KOPT-K1 (cell line): ENCODE measurements around the gene BNIP5.

Experiments used
- H3K27ac ChIP-seq: fragments of 200-600 bp; sonication (generic); 2 replicates; pipeline ENCODE4 v1.5.1; 2016; ENCODE audit warnings: antibody characterized with exemption, mild to moderate bottlenecking, low read depth, low read length; ENCODE audit not compliant: poor library complexity, severe bottlenecking
- H3K36me3 ChIP-seq: fragments of 200-600 bp; sonication (generic); 2 replicates; pipeline ENCODE4 v1.5.1; 2017; ENCODE audit warnings: antibody characterized with exemption, mild to moderate bottlenecking, low read length, moderate library complexity; ENCODE audit not compliant: insufficient read depth
- H3K9me3 ChIP-seq: fragments of 200-600 bp; sonication (generic); 2 replicates; pipeline ENCODE4 v1.5.1; 2017; ENCODE audit warnings: antibody characterized with exemption, low read length, mild to moderate bottlenecking; ENCODE audit not compliant: insufficient read depth, poor library complexity, severe bottlenecking

Gene BNIP5

DNA sequence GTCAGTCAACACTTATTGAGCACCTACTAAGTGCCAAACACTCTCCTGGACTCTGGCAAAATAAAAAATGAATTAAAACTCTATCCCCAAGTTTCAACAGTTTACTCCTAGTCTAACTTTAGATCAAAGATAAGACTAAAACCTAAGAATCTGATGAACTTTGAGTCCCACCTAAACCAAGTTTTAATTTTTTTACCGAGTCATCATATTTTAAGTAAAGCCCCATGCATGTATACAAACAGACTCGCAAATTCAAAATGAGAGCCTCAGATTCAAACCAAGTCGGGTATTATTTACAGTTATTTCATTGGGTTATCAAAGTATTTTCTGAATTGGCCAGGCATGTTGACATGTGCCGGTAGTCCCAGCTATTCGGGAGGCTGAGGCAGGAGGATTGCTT lies 28.2 kb downstream of the BNIP5 start:
- Histone ChIP-seq H3K36me3 (no peaks in the 10 kb centered on the region), H3K27ac (no peak overlapping the region), H3K9me3 (no peaks in the 10 kb centered on the region)

GRCh38 chr6:36306375-36306774 lies 30.3 kb downstream of the BNIP5 start:
- Histone ChIP-seq H3K36me3 (no peaks in the 10 kb centered on the region), H3K27ac (no peak overlapping the region), H3K9me3 (no peaks in the 10 kb centered on the region)

DNA sequence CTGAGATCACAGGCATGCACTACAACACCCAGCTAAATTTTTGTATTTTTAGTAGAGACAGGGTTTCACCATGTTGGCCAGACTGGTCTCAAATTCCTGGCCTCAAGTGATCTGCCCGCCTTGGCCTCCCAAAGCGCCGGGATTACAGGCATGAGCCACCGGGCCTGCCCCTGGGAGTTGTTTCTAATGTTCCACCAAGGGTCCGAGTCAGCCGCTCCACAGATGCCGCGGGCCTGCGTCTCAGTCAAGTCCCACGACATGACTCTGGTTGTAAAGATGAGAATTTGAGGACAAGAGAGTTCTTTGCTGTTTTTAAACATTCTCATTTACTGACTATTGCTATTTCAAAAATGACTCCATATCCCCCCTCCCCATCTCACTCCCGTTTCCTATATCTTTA lies 30.8 kb downstream of the BNIP5 start:
- no peaks in the 10 kb centered on the region for H3K9me3 ChIP-seq

GRCh38 chr6:36302227-36302976 lies 34.3 kb downstream of the BNIP5 start:
- Histone ChIP-seq H3K36me3 (no peaks in the 10 kb centered on the region), H3K27ac (no peak overlapping the region), H3K9me3 (no peaks in the 10 kb centered on the region)

More for the DNA sequence above, 30.8 kb downstream of the BNIP5 start:
- Histone ChIP-seq H3K36me3 (no peaks in the 10 kb centered on the region), H3K27ac (no peak overlapping the region)

DNA sequence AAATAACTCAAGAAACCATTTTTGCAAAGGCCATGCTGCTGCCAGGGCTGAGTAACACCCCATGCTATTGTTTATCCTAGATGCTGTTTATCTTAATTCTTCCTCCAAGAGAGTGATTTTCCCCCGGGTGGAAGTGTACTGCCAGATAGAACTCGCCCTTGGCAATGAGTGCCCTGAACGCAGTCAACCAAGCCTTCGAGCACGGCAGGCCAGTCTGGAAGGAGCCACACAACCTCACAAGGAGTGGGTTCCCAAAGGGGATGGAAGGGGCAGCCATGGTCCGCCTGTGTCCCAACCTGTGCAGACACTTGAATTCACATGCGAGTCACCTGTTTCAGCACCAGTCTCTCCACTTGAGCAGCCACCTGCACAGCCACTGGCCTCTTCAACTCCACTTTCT lies 34.9 kb downstream of the BNIP5 start:
- no peaks in the 10 kb centered on the region for H3K9me3 ChIP-seq
- H3K36me3 ChIP-seq, result no peaks in the 10 kb centered on the region
- no peak overlapping the region for H3K27ac ChIP-seq

DNA sequence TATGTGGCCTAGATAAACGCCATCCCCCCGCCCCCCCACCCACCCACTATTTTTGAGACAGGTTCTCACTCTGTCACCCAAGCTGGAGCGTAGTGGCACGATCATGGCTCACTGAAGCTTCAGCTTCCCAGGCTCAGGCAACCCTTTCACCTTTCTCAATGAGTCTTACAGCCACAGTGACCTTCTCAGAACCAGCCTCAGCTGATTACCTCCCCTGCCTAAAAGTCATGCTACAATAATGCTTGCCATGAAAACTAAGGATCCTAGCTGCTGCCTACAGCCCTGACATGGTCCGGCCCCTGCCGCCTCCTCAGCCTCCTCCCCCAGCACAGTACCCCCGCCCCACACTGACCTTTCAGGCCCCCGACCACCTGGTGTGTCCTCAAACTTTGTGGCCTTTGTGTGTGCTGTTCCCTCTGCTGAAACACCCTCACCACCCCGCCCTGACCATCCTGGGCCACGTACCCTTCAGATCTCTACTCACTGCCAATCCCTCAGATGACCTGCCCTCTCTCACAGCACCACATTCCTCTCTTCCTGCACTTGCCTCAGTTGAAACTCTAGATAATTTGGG lies 35.5 kb downstream of the BNIP5 start:
- Histone ChIP-seq H3K36me3 (no peaks in the 10 kb centered on the region), H3K27ac (no peak overlapping the region), H3K9me3 (no peaks in the 10 kb centered on the region)

- H3K27ac ChIP-seq, result no peak overlapping the region
- H3K9me3 ChIP-seq, result no peaks in the 10 kb centered on the region
- H3K36me3 ChIP-seq, result no peaks in the 10 kb centered on the region
Observed at GRCh38 chr6:36298027-36298426, 38.7 kb downstream of the BNIP5 start.

GRCh38 chr6:36297511-36297910 lies 39.2 kb downstream of the BNIP5 start:
- no peaks in the 10 kb centered on the region for H3K9me3 ChIP-seq
- no peaks in the 10 kb centered on the region for H3K36me3 ChIP-seq
- H3K27ac ChIP-seq, result no peak overlapping the region

DNA sequence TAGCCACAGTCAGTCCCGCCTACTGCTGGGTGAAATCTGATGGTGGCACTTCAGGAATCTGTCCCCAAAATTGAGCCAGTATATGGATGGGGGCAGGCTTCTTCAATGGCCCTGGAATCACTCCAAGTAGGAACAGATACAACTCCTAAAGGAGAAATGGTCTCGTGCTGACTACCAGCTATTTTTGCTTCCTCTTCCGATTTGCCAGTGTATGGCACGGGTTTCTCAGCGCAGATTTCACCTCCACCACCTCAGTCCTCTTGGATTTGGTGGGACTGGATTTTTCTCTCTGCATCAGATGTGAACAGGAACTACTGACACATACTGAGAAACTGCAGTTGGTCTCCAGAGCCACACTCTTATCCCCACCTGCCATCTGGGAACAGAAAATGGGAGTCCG lies 39.6 kb downstream of the BNIP5 start:
- Histone ChIP-seq H3K27ac (no peak overlapping the region), H3K9me3 (no peaks in the 10 kb centered on the region), H3K36me3 (no peaks in the 10 kb centered on the region)

- no peaks in the 10 kb centered on the region for H3K9me3 ChIP-seq
- no peak overlapping the region for H3K27ac ChIP-seq
- no peaks in the 10 kb centered on the region for H3K36me3 ChIP-seq
Observed at GRCh38 chr6:36296240-36296639, 40.4 kb downstream of the BNIP5 start.

DNA sequence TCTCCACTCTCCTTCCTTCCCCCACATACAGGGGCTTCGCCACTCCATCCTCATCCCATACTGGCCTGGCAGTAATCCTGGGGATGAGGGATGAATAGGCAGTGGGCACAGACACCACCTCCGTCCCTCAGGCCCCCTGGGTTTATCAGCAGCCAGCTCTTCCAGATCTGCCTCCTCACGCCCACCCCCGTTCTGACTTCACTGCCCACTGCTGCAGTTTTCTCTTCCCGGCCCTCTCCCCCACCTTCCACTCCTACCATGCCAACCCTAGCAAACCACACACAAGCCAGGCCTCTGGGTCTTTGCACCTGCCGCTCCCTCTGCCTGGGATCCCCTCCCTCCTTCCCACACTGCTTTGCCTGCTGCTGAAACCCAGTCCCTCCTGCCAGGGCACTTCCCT lies 44.5 kb downstream of the BNIP5 start:
- Histone ChIP-seq H3K27ac (no peak overlapping the region), H3K36me3 (no peaks in the 10 kb centered on the region), H3K9me3 (no peaks in the 10 kb centered on the region)

DNA sequence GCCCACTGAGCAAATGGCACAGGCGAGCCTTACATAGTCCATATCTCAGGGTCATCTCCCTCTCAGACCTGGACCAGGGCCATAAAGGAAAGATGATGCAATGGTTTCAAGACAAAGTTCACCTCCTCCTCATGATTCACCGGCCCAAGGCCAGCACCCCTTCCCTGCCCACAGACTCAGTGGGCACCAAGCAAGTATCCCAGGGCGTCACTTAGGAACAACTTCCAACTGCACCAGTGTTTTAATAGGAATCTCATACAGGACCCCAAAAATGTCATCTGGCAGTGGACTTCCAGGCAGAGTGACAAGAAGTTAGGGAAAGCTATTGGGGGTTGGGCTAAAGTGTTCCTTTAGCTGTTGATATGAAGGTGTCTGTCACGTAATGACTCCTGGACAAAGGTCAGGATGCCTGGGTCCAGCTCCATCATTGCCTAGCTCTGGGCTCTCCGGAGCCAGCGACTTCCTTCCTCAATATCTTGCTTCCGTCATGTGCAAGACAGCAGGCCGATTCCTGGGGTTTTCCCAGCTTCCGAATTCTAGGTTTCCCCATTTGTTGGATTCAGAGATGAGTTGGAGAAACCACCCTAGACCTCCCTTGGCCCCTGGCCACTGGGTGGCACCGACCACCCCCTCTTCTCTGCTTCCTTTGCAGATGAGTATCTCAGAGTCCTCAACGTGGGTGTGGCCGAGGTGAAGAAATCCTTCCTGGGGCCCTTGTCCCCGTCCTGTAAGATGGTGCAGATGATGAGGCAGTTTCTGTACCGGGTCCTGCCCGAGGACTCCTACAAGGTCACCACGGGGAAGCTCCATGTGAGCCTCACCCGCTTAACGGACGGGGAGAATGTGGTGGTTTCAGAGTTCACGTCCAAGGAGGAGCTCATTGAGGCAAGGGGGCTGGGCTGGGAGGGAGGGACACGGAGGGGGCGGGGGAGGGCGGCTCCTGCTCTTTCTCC lies 45.7 kb downstream of the BNIP5 start:
- H3K9me3 ChIP-seq, result no peaks in the 10 kb centered on the region
- no peak overlapping the region for H3K27ac ChIP-seq
- H3K36me3 ChIP-seq, result no peaks in the 10 kb centered on the region

- H3K27ac ChIP-seq, result no peak overlapping the region
- no peaks in the 10 kb centered on the region for H3K36me3 ChIP-seq
- H3K9me3 ChIP-seq, result no peaks in the 10 kb centered on the region
Observed at GRCh38 chr6:36289281-36289878, 47.3 kb downstream of the BNIP5 start.

- Histone ChIP-seq H3K27ac (no peak overlapping the region), H3K9me3 (no peaks in the 10 kb centered on the region), H3K36me3 (no peaks in the 10 kb centered on the region)
Observed at GRCh38 chr6:36286858-36287257, 49.8 kb downstream of the BNIP5 start.

GRCh38 chr6:36285797-36286196 lies 50.9 kb downstream of the BNIP5 start:
- H3K36me3 ChIP-seq, result no peaks in the 10 kb centered on the region
- no peaks in the 10 kb centered on the region for H3K9me3 ChIP-seq
- H3K27ac ChIP-seq, result no peak overlapping the region
